COR-L47 (cell line): ENCODE data around the gene KLHL29.
"Not testable (repeated sequence)": the region's sequence is repeated elsewhere in the genome, so short reads cannot be mapped to it uniquely, and the experiment has no call there.

Source experiments
- DNase-seq: peaks from one replicate; lab custom pipeline; 2025; lab: John Stamatoyannopoulos, UW

The KLHL29 gene

DNA sequence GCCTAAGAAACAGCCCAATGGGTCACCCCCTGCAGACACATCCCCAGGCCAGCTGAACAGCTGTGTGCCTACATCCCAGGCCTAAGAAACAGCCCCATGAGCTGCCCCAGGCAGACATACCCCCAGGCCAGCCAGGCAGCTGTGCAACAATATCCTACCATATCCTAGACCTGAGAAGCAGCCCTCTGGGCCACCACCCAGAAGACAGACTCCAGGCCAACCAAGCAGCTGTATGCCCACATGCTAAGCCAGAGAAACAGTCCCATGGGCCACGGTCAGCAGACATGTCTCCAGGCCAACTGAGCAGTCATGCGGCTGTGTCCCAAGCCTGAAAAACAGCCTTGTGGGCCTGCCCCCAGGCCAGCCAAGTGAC lies 336.5 kb downstream of the KLHL29 start:
- DNase-seq: no peak

DNA sequence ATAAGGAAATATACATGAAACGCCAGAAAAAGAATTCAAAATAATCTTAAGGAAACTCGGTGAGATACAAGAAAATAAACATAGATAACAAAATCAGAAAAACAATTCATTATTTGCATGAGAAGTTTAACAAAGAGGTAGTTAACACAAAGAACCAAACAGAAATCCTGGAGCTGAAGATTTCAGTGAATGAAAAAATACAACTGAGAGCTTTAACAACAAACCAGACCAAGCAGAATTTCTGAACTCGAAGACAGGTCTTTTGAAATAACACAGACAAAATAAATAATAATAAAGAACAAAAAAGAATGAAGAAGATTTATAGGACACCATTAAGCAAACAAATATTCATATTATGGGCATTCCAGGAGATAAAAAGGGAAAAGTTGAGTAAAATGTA lies 337.3 kb downstream of the KLHL29 start:
- no peak for DNase-seq

DNA sequence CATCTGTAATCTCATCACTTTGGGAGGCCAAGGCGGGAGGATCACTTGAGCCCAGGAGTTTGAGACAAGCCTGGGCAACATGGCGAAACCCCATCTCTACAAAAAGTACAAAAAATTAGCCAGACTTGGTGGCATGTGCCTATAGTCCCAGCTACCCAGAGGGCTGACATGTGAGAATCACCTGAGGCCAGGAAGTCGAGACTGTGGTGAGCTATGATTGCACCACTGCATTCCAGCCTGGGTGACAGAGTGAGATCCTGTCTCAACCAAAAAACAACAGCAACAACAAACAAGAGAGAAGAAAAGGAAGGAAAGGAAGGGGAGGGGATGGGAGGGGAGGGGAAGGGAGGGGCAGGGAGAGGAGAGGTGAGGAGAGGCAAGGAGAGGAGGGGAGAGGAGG lies 338.1 kb downstream of the KLHL29 start:
- not testable (repeated sequence) for DNase-seq

DNA sequence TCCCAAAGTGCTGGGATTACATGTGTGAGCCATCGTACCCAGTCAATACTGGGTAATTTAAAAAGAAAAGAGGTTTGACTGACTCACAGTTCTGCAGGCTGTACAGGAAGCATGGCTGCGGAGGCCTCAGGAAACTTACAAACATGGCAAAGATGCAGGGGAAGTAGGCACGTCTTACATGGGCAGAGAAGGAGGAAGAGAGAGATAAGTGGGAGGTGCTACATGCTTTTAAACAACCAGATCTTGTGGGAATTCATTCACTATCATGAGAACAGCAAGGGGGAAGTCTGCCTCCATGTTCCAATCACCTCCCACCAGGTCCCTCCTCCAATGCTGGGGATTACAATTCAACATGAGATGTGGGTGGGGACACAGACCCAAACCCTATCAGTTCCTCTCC lies 349.4 kb downstream of the KLHL29 start:
- DNase-seq: no peak

DNA sequence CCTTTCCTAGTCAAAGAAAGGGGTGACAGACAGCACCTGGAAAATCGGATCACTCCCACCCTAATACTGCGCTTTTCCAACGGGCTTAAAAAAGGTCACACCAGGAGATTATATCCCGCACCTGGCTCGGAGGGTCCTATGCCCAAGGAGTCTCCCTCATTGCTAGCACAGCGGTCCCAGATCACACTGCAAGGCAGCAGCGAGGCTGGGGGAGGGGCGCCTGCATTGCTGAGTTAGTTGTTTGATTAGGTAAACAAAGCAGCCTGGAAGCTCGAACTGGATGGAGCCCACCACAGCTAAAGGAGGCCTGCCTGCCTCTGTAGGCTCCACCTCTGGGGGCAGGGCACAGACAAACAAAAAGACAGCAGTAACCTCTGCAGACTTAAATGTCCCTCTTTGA lies 351.8 kb downstream of the KLHL29 start:
- DNase-seq: not testable (repeated sequence)

DNA sequence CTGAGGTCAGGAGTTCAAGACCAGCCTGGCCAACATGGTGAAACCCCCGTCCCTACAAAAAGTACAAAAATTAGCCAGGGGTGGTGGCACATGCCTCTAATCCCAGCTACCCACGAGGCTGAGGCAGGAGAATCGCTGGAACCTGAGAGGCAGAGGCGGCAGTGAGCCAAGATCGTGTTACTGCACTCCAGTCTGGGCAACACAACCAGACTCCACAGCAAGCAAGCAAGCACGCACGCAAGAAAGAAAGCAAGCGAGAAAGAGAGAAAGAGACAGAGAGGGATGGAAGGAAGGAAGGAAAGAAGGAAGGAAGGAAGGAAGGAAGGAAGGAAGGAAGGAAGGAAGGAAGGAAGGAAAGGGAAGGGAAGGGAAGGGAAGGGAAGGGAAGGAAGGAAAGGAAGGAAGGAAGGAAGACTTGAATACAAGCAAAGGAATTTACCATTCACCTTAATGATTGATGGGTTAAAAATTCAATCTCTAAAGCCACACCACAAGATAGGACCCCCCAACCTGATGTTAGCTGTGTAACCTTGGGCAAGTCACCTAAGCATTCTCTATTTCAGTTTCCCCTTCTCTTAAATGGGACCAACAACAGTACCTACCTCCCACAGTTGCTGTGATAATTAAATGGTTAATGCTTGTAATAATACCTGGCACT lies 360.2 kb downstream of the KLHL29 start:
- DNase-seq: no peak

DNA sequence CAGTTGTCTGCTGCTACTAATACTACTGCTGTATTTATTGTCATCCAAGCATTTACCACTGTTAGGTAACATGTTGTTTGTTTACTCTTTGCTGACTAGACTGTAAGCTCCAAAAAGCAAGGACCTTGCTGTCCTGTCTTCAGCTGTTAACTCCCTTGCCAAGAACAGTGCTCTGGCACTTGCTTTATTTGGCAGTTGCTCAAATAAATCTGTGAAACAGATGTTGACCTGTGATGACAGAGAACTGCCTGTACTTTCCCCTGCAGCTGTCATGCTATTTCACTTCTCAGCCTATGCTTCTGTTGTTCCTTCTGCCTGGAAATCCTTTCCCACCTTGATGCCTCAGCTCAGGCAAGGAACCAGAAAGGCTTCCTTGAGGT lies 360.7 kb downstream of the KLHL29 start:
- no peak for DNase-seq

DNA sequence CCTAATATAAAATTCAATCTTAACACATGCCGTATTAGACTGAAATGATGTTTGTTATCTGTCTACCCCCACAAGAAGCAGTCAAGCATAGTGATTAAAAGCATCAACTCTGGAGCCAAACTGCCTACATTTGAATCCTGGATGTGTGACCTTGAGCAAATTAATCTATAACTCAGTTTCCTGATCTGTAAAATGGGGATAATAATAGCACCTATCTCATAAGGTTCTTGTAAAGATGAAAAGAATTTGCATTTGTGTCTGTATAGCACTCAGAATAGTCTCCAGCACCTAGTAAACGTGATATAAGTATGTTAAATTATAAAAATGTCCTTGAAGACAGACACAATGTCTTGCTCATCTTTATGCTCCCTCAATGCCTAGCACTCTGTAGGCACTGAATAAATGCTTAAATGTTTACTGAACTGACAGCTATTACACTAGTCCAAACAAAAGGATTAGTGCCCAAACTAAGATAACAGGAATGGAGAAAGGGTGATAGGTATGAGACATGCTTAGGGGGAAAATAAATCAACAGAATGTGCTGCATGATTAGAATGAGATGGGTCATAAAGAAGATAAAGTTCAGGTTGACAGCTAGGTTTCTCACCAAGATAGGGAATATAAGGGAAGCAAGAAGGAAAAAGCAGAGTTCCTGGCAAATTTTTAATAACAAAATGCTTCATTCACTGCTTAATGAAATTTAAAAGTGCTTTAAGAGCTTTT lies 361.3 kb downstream of the KLHL29 start:
- DNase-seq: no peak

DNA sequence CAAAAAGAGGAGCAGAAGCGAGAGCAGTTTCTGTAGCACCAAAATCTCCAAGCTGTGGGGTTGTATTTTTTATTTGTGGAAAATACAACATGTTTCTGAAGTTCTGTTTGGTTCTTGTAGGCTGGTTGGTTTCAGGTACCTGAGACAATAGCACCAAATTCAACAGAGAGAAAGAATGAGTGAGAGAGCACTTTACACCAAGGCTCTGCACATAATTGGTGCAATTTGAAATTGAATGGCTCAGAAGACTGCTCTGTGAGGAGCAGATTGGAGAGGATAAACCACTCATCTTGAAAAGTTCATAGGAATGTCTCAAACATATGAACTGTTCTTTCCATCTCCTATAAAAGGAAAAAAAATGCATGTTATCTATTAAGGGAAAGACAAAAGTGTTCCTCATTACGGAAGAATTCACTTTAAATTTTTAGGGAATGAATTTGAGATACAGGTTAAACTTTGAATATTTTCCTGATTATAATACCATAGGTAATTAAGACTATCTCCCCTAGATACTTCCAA lies 366.8 kb downstream of the KLHL29 start:
- DNase-seq: no peak

DNA sequence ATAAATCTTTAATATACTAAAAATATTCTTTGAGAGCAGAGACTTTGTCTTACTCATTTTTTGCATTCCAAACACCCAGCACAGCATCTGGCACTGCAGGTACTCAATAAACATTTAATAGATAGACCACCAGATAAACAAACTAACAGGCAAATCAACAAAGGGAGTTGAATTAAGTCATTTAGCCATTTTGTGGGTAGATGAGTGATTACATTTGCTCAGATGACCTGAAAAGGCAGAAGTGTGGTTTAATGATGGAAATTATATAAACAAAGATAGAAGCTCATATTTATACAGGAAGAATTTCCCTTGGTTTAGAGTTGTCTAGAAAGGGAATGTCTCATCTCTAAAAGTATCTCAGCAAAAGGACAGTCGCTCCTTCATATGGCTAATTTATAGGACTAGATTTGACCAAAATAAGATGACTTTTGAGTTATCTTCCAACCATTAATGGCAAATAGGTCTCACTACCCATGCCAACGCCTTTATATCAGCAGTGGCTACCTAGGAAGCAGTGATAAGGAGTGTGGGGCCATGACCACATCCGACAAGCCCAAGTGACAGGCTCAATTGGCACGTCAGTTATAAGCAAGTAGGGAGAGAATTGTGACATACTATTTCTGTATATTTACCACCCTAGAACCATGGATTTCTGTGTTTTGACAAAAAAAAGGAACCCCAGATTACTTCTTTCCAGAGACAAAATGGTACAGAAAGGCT lies 368.5 kb downstream of the KLHL29 start:
- no peak for DNase-seq

DNA sequence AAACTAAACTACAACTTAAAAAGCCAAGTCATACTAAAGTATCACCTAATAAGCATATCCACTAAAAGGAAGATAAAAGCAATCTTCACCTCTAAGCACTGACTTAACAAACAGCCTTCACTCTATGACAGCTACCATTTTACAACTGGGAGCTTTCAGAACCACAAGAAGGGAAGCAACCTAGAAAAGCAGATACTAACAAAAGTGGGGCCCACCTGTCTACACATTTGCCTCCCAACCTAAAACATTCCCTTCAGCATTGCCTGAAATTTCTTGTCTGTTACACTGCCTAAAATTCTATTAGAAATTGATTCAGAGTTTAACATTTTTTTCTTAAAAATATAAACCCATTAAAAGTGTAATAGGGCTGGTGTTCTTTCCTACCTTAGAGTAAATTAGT lies 370.0 kb downstream of the KLHL29 start:
- DNase-seq: no peak

DNA sequence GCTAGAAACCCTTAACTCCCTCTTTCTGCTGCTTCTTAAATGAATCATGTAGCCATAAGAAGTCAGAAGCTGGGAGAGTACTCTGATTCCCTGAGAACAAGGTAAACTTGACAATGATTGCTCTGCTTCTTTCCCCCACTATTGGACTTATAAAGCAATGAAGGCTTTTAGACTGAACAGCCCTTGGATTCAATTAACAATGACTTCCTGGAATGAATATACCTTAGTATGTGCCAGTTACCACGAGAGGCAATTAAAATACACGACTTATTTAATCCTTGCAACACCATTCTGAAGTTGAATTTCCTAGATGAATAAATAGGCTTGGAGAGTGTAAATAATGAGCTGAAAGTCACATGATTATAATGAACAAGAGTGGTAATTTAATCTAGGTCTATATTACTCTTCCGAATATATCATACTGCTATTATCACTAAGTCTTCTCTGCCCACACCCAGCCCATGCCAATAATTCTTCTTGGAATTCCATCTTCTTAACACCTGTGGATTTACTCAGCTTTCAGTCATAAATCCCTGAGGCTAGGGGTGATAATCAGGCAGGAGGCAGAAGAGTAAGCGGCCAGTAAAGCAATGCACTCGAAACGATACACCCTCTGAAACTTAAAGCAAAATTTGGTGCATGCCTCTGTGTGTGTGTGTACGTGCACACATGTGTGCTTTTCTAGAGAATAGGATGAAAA lies 371.8 kb downstream of the KLHL29 start:
- no peak for DNase-seq

DNA sequence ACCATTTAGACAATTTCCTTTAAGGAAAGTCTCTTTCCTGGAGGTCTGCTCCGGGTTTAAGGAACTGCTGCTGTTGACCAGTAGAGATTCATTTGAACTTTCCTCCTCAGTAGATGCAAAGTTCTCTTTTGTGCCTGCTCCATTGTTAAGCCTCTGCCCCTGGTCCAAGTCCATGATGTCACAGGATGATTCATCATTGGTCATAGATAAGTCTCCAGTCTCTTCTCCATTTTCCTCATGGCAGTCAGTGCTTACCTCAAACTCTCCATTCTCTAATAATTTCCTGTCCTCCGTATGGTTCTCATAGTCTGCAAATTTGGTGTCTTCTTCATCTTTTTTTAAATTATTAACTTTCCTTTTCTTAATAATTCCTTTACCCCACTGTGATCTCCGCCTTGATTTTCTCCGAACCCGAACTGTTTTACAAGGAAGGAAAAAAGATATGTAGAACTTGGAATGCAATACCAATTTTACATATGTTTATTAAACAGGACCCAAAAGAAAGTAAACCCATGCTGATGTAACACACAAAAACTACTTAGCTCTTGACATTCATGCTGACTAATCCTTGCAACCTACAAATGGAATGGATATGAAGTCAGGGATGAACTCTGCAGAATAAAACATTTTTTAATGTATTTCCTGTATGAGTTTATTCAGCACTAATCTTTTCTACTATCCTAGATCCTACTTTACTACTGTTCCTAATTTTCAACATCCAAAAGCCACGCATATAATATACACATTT lies 372.9 kb downstream of the KLHL29 start:
- DNase-seq: no peak
